ENCODE results near the gene TRPV2.

The TRPV2 gene

DNA sequence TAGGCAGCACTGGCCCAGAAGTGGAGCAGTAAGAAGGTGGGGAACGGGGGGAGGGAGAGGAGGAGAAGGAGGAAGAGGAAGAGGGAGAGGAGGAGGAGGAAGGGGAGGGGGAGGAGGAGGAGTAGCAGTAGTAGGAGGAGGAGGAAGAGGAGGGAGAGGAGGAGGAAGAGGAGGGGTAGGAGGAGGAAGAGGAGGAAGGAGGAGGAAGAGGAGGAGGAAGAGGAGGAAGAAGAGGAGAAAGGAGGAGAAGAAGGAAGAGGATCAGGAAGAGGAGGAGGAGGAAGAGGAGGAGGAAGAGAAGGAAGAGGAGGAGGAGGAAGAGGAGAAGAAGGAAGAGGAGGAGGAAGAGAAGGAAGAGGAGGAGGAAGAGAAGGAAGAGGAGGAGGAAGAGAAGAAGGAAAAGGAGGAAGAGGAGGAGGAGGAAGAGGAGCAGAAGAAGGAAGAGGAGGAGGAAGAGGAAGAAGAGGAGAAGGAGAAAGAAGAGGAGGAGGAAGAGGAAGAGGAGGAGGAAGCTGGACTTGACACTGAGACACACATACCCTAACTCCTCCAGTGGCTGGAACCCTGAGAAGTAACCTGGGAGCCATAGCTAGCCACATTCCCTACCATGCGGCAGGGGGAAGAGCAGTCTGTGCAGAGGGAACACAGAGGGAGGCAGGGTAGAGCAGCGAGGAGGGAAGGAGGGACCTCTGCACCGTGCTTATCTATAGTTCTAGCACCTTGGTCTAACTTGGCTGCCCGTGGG lies 40.8 kb downstream of the TRPV2 start:
- Mint-ChIP-seq H3K4me1 (ENCODE audit: low read depth) (no peaks in the 10 kb centered on the region), H3K36me3 (peaks cover 2% of the 10 kb centered on the region), H3K4me3 (no peak overlapping the region), H3K27me3 (no peaks in the 10 kb centered on the region), H3K27ac (no peak overlapping the region), H3K9me3 (ENCODE audit: low read depth) (no peaks in the 10 kb centered on the region)

DNA sequence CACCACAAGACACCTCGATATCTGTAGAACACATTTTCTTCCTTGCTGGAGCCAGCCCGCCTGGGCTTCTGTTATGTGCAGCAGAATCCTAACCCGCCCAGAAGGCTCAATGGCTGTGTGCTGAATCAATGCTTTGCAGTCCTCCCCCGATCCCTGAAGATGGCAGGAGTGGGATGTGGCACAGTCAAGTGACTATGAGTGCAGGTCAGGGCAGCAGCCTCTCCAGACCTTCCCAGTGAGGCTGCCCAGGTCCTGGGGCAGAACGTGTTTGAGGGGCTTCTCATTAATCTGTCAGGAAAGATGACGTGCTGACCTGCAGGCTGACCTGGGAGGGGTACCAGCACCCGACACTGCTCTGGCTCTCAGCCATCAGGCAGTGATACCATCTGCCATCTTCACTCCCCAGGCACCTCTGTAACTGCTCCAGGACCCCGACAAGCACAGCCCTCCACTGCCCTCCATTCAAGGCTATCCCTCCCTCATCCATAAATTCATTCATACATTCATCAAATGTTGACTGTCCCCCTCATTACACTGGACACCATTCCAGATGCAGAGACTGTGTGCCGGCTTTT lies 41.5 kb downstream of the TRPV2 start:
- Mint-ChIP-seq H3K4me3 (no peak overlapping the region), H3K27ac (no peak overlapping the region), H3K36me3 (peaks cover 2% of the 10 kb centered on the region), H3K27me3 (no peaks in the 10 kb centered on the region), H3K4me1 (ENCODE audit: low read depth) (no peaks in the 10 kb centered on the region), H3K9me3 (ENCODE audit: low read depth) (no peaks in the 10 kb centered on the region)

DNA sequence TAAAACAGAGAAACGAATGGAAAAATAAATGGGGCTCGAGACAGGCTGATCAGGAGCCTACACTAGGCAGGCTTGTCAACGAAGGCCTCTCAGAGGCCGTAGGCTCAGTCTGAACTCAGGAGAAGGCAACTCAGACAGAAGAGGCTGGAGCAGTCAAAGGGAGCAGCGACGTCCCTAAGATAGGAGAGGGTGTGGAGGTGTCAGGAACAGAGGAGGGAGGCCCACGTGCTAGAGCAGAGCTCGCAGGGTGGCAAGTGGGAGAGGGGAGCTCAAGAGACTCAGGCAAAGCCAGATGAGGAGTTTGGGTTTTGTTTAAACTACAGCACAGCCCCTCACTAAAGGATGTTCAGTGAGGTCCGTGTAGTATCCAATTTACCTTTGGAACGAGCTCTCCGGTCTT lies 43.9 kb downstream of the TRPV2 start:
- Mint-ChIP-seq H3K27ac (no peak overlapping the region), H3K4me1 (ENCODE audit: low read depth) (no peaks in the 10 kb centered on the region), H3K9me3 (ENCODE audit: low read depth) (no peaks in the 10 kb centered on the region), H3K4me3 (no peak overlapping the region), H3K36me3 (peaks cover 2% of the 10 kb centered on the region), H3K27me3 (no peaks in the 10 kb centered on the region)

DNA sequence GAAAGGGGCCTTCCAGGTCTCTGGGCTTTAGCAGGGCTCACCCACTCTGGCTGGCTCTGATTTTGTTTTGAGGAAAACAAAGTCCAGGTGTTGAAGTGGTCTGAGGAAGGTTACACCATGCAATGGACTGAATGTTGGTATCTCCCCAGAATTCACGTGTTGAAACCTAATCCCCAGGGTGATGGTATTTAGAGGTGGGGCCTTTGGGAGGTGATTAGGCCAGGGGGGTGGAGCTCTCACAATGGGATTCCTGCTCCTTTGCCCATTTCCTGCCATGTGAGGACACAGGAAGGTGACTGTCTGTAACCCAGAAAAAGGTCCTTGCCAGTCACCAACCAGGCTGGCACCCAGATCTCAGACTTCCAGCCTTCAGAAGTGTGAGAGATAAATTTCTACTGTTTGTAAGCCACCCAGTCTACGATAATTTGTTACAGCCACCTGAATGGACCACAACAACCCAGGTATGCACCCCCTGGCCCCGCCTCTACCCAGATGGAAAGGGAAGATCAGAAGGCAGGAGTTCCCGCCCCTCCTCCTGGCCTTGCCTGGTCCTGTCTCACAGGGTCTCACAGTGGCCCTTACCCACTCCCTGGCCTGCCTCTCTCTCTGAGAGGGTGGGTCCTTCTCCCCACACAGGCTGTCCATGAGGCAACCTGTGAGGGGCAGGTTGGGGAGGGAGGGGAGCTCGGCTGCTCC lies 44.6 kb downstream of the TRPV2 start:
- H3K36me3 Mint-ChIP-seq = peaks cover 2% of the 10 kb centered on the region
- H3K4me3 Mint-ChIP-seq = no peak overlapping the region
- no peaks in the 10 kb centered on the region for H3K4me1 Mint-ChIP-seq (ENCODE audit: low read depth)
- H3K9me3 Mint-ChIP-seq (ENCODE audit: low read depth) = no peaks in the 10 kb centered on the region
- no peaks in the 10 kb centered on the region for H3K27me3 Mint-ChIP-seq
- H3K27ac Mint-ChIP-seq = no peak overlapping the region

DNA sequence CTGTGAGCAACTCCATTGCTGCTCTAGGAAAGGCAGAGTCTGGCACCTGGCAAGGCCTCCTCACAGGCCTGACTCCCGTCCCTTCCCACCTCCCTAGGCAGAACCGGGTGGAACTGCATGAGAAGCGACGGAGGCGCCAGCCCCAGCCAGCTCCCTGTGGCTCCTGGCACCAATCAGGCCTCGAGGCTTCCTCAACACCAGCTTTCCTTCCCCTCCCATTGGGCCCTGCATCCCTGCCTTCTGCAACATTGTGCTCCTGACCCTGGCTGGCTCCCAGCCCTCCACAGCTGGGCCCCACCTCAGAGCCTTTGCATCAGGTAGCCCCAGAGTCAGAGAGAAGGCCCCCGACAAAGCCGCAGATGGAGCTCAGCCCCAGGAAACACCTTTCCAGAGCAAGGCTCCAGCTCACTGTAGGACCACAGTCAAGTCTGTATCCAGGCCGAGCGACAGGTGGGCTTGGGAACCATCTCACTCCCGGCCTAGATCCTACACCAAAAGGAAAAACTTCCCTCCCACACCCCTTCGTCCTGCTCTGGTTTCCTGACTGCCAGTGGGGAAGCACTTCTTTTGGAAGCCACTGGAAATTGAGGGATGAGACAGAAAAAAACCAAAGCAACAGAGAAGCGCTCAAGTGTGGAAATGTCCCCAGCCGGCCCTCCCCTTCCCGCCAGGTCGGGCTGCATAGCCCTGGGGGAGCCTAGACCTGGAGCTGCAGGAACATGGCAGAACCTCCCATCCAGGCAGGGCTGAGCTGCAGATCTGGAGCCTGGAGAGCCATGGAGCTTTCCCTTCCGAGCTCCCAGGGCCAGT lies 45.6 kb downstream of the TRPV2 start:
- Mint-ChIP-seq H3K4me1 (ENCODE audit: low read depth) (no peaks in the 10 kb centered on the region), H3K36me3 (peaks cover 2% of the 10 kb centered on the region), H3K27me3 (no peaks in the 10 kb centered on the region), H3K4me3 (no peak overlapping the region), H3K27ac (no peak overlapping the region), H3K9me3 (ENCODE audit: low read depth) (no peaks in the 10 kb centered on the region)

DNA sequence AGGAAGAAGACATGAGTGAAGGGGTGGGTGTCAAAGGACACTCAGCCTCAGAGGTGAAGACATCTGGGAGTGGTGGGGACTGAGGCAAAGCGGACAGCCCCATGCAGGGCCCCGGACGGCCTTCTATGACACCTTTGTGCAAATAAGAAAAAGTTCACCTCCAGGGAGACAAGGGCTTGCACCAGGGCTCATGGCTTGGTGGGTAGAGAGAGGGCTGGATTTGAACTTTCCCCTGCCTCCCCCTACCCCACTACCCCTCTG lies 46.2 kb downstream of the TRPV2 start:
- Mint-ChIP-seq H3K27ac (no peak overlapping the region), H3K27me3 (no peaks in the 10 kb centered on the region), H3K9me3 (ENCODE audit: low read depth) (no peaks in the 10 kb centered on the region), H3K4me1 (ENCODE audit: low read depth) (no peaks in the 10 kb centered on the region), H3K36me3 (peaks cover 2% of the 10 kb centered on the region), H3K4me3 (no peak overlapping the region)

DNA sequence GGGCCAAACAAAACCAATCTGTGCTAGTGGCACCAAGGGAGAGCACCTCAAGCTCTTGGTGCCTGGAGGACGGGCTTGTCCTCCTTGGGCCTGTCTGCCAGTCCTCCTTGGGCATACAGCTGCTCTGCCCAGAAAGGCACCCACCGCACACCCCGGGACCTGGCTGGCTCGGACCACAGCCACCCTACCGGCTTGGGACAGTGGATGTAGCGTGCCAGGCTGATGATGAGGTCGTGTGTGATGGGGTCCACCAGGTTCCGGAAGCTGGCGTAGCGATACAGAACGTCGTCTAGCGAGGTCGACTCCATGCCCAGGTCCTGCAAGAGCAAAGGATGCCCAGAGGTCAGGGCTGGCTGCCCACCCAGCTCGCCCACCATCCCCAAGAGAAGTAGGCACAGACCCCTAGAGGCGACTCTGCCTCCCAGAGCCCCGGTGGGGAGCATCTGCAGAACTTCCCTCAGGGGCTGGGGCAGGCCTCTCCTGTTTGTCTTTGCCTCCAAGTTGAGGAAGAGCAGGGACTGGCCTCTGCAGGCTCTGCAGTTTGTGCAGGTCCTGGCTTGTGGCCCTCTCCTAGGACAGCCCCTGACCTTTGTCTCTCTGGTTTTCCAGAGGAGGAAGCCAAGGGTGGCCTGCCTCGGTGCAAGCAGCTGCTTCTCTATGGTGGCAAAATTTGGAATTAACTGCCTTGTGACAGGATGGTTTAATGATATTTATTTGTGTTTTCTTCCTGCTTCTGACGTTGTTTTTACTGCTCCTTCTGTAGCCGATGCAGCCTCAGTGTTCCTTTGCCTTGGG lies 46.9 kb downstream of the TRPV2 start:
- H3K4me3 Mint-ChIP-seq = no peak overlapping the region
- no peaks in the 10 kb centered on the region for H3K27me3 Mint-ChIP-seq
- H3K4me1 Mint-ChIP-seq (ENCODE audit: low read depth) = no peaks in the 10 kb centered on the region
- H3K27ac Mint-ChIP-seq = no peak overlapping the region
- H3K36me3 Mint-ChIP-seq = peaks cover 2% of the 10 kb centered on the region
- no peaks in the 10 kb centered on the region for H3K9me3 Mint-ChIP-seq (ENCODE audit: low read depth)

DNA sequence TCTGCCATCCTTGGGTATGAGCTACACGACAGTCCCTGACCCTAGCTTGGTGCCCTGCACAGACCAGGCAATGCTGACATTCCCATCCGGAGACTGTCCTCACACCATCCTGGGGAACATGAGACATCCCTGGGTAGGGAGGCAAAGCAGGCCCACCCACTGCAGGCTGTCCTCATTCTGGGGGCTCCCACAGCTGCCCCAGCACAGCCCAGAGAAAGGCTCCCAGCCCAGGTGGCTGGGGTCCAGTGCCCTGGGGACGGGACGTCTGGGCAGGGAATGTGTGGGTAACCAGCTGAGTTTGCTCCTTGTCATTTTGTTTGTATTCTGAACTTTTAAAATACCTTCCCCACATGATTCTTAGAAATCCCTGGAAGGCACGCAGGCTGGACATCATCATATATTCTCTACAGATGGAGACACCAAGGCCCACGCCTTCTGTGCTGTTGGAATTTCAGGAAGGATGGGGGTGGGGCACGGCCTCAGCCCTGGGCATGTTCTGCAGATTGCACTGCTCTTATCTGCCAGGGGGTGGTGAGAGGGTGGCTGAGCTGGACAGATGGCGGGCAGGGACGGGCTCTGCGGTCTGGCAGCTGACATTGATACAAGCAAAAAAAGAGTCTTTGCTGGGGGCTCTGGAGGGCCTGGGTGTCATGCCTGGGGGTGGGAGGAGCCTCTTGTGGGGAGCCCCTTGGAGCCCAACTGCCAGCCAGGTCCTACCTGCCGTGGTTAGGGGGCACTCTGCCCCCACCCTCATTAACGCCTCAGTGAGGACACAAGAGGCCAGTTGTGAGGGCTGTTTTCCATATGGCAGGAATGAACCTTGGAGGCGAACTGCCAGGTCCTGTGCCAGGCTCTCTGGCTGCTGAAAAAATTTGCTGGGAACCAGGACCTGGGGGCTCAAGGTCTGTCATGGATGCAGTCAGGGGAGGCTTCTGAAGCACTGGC lies 48.3 kb downstream of the TRPV2 start:
- H3K9me3 Mint-ChIP-seq (ENCODE audit: low read depth) = no peaks in the 10 kb centered on the region
- H3K4me3 Mint-ChIP-seq = no peak overlapping the region

DNA sequence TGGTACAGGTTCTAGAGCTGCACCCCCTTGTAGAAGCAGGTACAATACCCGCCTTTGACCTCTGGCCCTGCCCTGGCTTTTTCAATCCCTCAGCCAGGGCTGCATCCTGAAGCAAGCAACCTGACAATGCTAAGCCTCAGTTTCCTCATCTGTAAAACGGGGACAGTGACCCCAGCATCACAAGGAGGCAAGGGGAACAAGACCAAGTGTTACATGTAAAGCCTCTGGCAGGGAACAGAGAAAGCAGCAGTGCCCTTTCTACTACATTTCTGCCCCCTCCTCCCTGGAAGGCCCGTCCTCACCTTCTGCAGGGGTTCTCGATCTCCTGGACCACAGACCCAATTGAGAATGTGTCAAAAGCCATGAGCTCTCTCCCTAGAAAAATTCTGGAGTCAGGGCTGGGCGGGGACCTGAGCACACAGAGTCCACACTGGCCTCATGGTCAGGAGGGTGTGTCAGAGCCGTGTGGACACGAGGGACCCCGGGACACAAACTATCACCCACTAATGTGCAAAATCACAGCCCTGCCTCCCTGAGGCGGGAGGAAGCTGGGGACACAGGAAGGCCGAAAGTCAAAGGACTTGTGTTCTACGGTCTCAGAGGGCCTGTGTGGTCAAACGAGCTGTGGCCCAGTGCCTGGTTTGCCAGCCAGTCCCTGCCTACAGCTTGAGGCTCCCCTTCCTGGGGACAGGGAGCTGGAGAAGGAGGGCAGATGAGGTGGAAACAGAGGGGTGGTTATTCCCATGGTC lies 49.1 kb downstream of the TRPV2 start:
- Mint-ChIP-seq H3K4me3 (no peak overlapping the region), H3K9me3 (ENCODE audit: low read depth) (no peaks in the 10 kb centered on the region), H3K4me1 (ENCODE audit: low read depth) (no peaks in the 10 kb centered on the region), H3K27ac (no peak overlapping the region), H3K36me3 (no peaks in the 10 kb centered on the region), H3K27me3 (no peaks in the 10 kb centered on the region)

More for the DNA sequence above, 48.3 kb downstream of the TRPV2 start:
- no peaks in the 10 kb centered on the region for H3K4me1 Mint-ChIP-seq (ENCODE audit: low read depth)
- no peaks in the 10 kb centered on the region for H3K27me3 Mint-ChIP-seq
- no peak overlapping the region for H3K27ac Mint-ChIP-seq
- H3K36me3 Mint-ChIP-seq = peaks cover 2% of the 10 kb centered on the region

DNA sequence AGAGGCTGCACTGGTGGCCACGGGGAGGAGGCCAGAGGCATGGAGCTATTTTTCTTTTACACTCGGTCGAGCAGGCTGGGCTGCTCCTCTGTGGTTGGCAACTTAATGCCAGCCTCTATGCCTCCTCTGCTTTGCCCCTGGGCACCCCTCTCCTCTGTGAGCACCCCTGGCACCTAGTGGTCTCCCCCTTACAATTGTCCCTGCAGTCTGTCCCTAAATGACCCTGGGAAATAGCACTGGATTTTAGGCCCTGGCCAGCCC lies 49.6 kb downstream of the TRPV2 start:
- no peak overlapping the region for H3K4me3 Mint-ChIP-seq
- no peaks in the 10 kb centered on the region for H3K4me1 Mint-ChIP-seq (ENCODE audit: low read depth)
- no peaks in the 10 kb centered on the region for H3K27me3 Mint-ChIP-seq
- H3K36me3 Mint-ChIP-seq = no peaks in the 10 kb centered on the region
- H3K27ac Mint-ChIP-seq = no peak overlapping the region
- H3K9me3 Mint-ChIP-seq (ENCODE audit: low read depth) = no peaks in the 10 kb centered on the region

DNA sequence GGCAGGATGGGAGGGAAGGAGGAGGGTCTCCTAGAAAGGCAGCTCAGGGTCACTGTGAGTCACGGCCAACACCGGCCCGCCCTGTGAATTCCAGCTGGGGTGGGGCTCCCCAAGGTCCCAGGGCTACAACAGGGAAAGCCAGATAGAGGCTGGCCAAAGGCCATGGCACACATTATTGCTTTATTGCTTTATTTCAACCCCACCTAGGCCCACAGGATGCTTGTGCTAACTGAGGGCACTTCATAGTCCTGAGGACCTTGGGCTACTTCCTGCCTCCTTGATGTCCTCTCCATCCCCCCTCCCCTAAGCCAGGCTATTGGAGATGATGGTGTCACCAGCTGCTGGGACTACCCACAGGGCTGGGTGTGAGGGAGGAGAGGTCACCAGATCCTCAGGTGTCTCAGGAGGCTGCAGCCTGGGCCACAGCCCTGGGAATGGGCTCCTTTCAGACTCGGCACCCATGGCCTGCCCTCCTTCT lies 50.5 kb downstream of the TRPV2 start:
- H3K9me3 Mint-ChIP-seq (ENCODE audit: low read depth) = no peaks in the 10 kb centered on the region
- H3K4me1 Mint-ChIP-seq (ENCODE audit: low read depth) = no peaks in the 10 kb centered on the region
- H3K27ac Mint-ChIP-seq = no peak overlapping the region
- no peaks in the 10 kb centered on the region for H3K27me3 Mint-ChIP-seq
- H3K4me3 Mint-ChIP-seq = no peak overlapping the region
- no peaks in the 10 kb centered on the region for H3K36me3 Mint-ChIP-seq

DNA sequence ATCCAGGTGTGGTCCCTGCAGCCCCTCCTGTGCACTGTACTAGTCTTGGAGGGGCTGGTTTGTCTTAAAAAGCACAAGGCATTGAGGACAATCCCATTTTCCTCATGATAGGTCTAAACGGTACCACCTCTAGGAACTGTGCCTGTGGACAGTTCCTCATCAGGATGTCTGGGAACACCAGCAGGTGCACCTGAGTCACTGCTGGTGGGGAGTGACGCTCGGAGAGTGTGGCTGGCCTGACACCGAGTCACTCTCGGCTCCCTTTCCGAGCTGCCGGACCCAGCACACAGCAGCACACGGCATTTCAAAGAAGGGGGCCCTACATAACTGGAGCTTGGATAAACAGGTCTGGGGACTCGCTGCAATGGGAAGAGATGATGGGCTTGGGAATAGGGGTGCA lies 51.0 kb downstream of the TRPV2 start:
- H3K4me3 Mint-ChIP-seq = no peak overlapping the region
- H3K9me3 Mint-ChIP-seq (ENCODE audit: low read depth) = no peaks in the 10 kb centered on the region
- no peak overlapping the region for H3K27ac Mint-ChIP-seq
- H3K27me3 Mint-ChIP-seq = no peaks in the 10 kb centered on the region
- no peaks in the 10 kb centered on the region for H3K4me1 Mint-ChIP-seq (ENCODE audit: low read depth)
- no peaks in the 10 kb centered on the region for H3K36me3 Mint-ChIP-seq

DNA sequence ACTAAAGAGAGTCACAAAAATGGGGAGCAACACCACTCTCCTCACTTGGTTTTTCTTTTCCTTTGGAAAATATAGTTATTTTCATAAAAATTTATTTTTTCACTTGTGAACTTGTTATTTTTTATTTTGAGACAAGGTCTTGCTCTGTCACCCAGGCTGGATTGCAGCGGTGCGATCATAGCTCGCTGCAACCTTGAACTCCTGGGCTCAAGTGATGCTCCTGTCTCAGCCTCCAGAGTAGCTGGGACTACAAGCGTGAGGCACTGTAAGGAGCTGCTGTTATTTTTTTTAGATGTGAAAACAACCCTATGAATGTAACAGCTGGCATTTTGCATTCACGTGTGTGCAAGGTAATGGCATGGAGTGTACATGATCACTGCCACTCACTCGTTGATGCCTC lies 51.7 kb downstream of the TRPV2 start:
- H3K36me3 Mint-ChIP-seq = no peaks in the 10 kb centered on the region

More for the DNA sequence above, 51.7 kb downstream of the TRPV2 start:
- H3K9me3 Mint-ChIP-seq (ENCODE audit: low read depth) = no peaks in the 10 kb centered on the region
- no peak overlapping the region for H3K4me3 Mint-ChIP-seq
- H3K27ac Mint-ChIP-seq = no peak overlapping the region
- no peaks in the 10 kb centered on the region for H3K27me3 Mint-ChIP-seq
- no peaks in the 10 kb centered on the region for H3K4me1 Mint-ChIP-seq (ENCODE audit: low read depth)

Measured in activated naive CD8-positive, alpha-beta T cell (primary cell).